Dendritic cell treated with granulocyte-macrophage colony-stimulating factor and Interleukin-4, amounts not matched to agents 40 ng/mL and 50 ng/mL, for 4 days (primary cell): ENCODE results near the gene LENEP.

ENCODE experiments used
- H3K27ac Mint-ChIP-seq: one replicate; pipeline ENCODE4 v1.8.0; 2022; ENCODE audit warnings: mild to moderate bottlenecking, mixed read lengths
- H3K27me3 Mint-ChIP-seq: one replicate; pipeline ENCODE4 v1.8.0; 2022; ENCODE audit warnings: mild to moderate bottlenecking, mixed read lengths
- H3K36me3 Mint-ChIP-seq: one replicate; pipeline ENCODE4 v1.8.0; 2022; ENCODE audit warnings: low read depth, mixed read lengths
- H3K4me1 Mint-ChIP-seq: one replicate; pipeline ENCODE4 v1.8.0; 2022; ENCODE audit warnings: low read depth, mixed read lengths
- H3K4me3 Mint-ChIP-seq: one replicate; pipeline ENCODE4 v1.8.0; 2022; ENCODE audit warnings: mild to moderate bottlenecking, moderate library complexity, mixed read lengths
- H3K9me3 Mint-ChIP-seq: one replicate; pipeline ENCODE4 v1.8.0; 2022; ENCODE audit warnings: mixed read lengths
- intact Hi-C: fragments of 100-400 bp; cut with micrococcal nuclease; formaldehyde crosslinking; loops from one replicate; pipeline ENCODE4 v1.15.0; 2022

Gene LENEP

DNA sequence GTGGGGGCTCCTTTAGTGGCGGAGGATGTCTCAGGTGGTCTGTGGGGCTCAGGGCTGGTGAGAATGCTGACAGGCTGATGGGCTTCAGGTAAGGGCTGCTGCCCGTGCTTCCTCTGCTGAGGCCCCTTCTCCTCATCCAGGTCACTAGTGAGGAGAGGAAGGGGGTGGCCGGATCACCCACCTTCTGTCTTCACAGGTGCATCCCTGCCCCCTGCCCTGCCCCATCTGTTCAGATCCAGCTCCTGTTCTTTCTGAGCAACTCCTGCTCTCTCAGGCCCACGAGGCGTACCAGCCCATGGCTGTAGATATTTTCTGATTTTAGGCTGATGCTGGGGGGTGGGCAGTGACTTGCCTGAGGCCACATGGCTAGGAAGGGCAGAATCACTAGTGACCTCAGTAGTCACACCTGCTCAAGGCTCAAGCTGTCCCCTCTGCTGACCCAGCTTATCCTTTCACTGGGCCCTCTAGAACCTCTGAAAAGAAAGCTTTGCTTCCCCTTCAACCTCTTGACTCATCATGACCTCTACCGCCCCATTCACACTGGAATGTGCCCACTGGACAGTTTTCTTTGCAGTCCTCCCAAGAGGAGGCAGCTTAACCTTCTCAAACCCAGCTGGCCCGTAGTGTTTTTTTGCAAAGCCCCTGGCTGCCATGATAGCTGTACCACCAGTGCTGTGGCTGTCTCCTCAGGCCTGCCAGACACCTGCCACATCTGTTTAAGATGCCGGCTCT is 25.4 kb downstream of the LENEP start:
- Mint-ChIP-seq H3K9me3 (no peaks in the 10 kb centered on the region), H3K36me3 (peaks cover 62% of the 10 kb centered on the region), H3K4me1 (peaks cover 79% of the 10 kb centered on the region), H3K27ac (peak overlapping the region; percentile 2), H3K4me3 (no peak overlapping the region), H3K27me3 (no peaks in the 10 kb centered on the region)
- intact Hi-C loops, result loop anchor here (5.0 kb wide), 1 partner anchor 34 kb away; the partner anchor contains the start of gene ADAM15

DNA sequence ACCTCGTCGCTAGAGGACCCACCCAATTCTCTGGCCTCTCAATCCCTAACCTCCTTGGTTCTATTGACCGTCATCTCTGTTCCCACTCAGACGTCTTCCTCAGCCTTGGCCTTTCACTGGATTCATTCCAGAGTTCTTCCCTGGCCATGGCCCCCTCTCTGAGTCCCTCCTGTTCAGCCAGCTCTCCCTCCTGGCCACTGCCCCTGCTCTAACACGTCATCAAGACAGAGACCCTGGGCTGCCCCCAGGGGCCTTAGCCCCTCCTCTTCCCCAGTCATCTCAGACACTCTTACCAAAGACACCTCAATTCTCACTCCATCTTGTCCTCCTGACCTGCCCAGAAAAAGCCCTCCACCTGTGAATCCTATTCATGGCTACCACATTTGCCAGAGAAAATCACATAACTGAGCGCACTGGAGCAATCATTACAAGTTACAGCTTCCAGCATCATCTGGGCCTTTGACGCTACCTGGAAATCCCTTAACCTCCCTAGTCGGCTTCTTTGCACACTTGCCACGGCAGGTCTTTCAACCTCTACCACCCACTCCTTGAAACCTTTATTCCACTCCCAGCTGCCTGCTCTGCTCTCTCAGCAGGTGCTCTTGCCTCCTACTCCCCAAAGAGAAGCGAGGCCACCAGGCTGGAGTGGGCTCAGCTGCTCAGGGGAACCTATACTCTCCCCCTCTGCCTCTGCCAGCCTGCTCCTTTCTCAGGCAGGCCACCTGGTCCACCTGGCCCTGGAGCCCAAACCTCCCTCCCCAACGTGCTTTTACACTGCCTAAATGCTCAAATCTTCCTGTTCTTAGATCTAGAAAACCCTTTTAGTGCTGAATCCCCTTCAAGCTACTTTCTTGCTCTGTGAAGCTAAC is 26.2 kb downstream of the LENEP start:
- peak overlapping the region; percentile 2 for H3K27ac Mint-ChIP-seq

GRCh38 chr1:155022136-155022926 is 28.9 kb downstream of the LENEP start:
- no peaks in the 10 kb centered on the region for H3K9me3 Mint-ChIP-seq
- peaks cover 28% of the 10 kb centered on the region for H3K36me3 Mint-ChIP-seq
- H3K4me1 Mint-ChIP-seq, result peaks cover 59% of the 10 kb centered on the region
- H3K27ac Mint-ChIP-seq, result no peak overlapping the region
- no peak overlapping the region for H3K4me3 Mint-ChIP-seq
- no peaks in the 10 kb centered on the region for H3K27me3 Mint-ChIP-seq
- intact Hi-C loops, result no loop called here

More for the DNA sequence above, 26.2 kb downstream of the LENEP start:
- peaks cover 73% of the 10 kb centered on the region for H3K4me1 Mint-ChIP-seq
- no peaks in the 10 kb centered on the region for H3K9me3 Mint-ChIP-seq
- intact Hi-C loops, result loop anchor here (5.0 kb wide), 1 partner anchor 33 kb away; the partner anchor contains the start of gene ADAM15
- H3K4me3 Mint-ChIP-seq, result no peak overlapping the region
- no peaks in the 10 kb centered on the region for H3K27me3 Mint-ChIP-seq
- H3K36me3 Mint-ChIP-seq, result peaks cover 53% of the 10 kb centered on the region

DNA sequence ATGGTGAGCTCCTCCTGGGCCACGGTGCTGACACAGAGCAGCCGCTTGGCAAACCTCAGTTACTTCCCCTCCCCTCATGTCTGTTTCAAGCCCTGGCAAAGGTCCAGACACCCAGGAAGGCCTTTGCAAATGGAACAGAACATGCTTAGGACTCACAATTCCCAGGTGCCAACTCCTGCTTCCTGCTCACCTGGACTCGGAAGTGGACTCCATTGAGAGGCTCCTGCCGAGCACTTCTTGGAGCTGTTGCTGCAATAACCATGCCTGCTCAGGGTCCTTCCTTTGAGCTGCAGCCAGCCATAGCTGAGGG is 29.5 kb downstream of the LENEP start:
- H3K36me3 Mint-ChIP-seq, result peaks cover 25% of the 10 kb centered on the region
- no peak overlapping the region for H3K27ac Mint-ChIP-seq
- H3K27me3 Mint-ChIP-seq, result no peaks in the 10 kb centered on the region
- H3K9me3 Mint-ChIP-seq, result no peaks in the 10 kb centered on the region
- no peak overlapping the region for H3K4me3 Mint-ChIP-seq
- H3K4me1 Mint-ChIP-seq, result peaks cover 54% of the 10 kb centered on the region
- intact Hi-C loops, result no loop called here

GRCh38 chr1:155023627-155024026 is 30.2 kb downstream of the LENEP start:
- H3K36me3 Mint-ChIP-seq, result peaks cover 17% of the 10 kb centered on the region
- H3K4me1 Mint-ChIP-seq, result peaks cover 51% of the 10 kb centered on the region
- no peaks in the 10 kb centered on the region for H3K9me3 Mint-ChIP-seq
- no peaks in the 10 kb centered on the region for H3K27me3 Mint-ChIP-seq
- no peak overlapping the region for H3K4me3 Mint-ChIP-seq
- intact Hi-C loops, result no loop called here
- no peak overlapping the region for H3K27ac Mint-ChIP-seq

- Mint-ChIP-seq H3K4me3 (no peak overlapping the region), H3K27me3 (peaks cover 5% of the 10 kb centered on the region), H3K27ac (no peak overlapping the region), H3K9me3 (no peaks in the 10 kb centered on the region), H3K4me1 (peaks cover 51% of the 10 kb centered on the region), H3K36me3 (peaks cover 10% of the 10 kb centered on the region)
- intact Hi-C loops, result no loop called here
Observed at GRCh38 chr1:155024315-155024714, 30.9 kb downstream of the LENEP start.

GRCh38 chr1:155026154-155026553 is 32.8 kb downstream of the LENEP start:
- Mint-ChIP-seq H3K36me3 (no peaks in the 10 kb centered on the region), H3K27me3 (peaks cover 8% of the 10 kb centered on the region), H3K9me3 (no peaks in the 10 kb centered on the region), H3K4me3 (no peak overlapping the region), H3K4me1 (peaks cover 47% of the 10 kb centered on the region), H3K27ac (no peak overlapping the region)
- intact Hi-C loops, result no loop called here

DNA sequence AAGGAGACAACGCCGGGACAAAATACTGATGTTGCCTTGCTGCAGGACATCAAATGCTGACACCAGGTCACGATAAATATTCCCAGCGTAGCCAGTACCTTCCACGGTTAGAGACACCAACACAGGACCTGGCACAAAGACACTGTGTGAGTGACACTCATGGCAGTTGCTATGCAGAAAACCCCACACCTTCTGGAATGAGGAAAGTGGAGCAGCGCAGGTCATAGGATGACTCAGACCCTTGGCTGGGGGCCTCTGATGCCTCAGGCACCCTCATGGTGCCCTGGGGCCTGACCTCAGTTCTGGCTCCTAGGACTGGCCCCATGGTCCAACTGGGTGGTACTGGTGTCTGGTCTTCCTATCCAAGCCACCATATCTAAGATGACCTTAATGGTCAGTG is 33.2 kb downstream of the LENEP start:
- no peaks in the 10 kb centered on the region for H3K36me3 Mint-ChIP-seq
- H3K4me1 Mint-ChIP-seq, result peaks cover 43% of the 10 kb centered on the region
- H3K27me3 Mint-ChIP-seq, result peaks cover 8% of the 10 kb centered on the region
- H3K27ac Mint-ChIP-seq, result no peak overlapping the region
- H3K4me3 Mint-ChIP-seq, result no peak overlapping the region
- no peaks in the 10 kb centered on the region for H3K9me3 Mint-ChIP-seq
- intact Hi-C loops, result no loop called here

DNA sequence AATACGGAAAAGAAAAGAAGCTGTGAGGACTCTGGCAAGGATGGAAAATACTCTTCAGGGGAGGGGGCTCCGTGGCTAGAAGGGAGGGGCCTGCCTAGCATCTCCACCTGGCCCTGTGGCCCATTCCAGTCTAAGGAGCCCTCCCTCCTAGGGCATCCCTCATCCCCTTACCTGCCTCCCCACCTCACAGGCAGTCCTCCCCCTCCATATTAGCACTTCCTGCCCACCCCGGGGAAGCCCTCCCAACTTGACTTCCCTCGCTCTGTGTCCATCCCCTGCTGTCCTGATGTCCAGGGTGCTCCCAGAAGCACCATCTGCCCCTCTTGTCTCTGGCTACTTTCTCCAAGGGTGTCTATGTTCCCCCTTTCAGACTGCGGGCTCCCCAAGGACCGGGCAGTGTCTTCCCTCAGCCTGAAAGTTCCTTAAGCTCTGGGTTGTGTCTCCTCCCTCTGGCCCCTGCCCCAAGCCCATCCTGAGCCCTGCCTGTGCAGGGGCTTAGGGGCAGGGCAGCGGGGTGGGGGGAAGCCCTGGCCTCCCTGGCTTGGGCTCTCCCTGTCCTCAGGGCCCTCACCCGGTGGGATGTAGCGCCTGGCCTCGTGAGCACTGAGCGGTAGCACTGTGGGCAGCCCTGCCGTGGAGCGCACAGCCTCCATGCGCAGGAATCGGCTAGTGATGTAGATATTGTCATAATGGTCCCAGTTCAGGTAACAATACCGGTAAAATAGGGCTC is 36.3 kb downstream of the LENEP start:
- Mint-ChIP-seq H3K36me3 (no peaks in the 10 kb centered on the region), H3K4me3 (no peak overlapping the region), H3K27me3 (peaks cover 21% of the 10 kb centered on the region), H3K9me3 (no peaks in the 10 kb centered on the region), H3K27ac (peak overlapping the region; percentile 75), H3K4me1 (peaks cover 25% of the 10 kb centered on the region)
- intact Hi-C loops, result no loop called here

DNA sequence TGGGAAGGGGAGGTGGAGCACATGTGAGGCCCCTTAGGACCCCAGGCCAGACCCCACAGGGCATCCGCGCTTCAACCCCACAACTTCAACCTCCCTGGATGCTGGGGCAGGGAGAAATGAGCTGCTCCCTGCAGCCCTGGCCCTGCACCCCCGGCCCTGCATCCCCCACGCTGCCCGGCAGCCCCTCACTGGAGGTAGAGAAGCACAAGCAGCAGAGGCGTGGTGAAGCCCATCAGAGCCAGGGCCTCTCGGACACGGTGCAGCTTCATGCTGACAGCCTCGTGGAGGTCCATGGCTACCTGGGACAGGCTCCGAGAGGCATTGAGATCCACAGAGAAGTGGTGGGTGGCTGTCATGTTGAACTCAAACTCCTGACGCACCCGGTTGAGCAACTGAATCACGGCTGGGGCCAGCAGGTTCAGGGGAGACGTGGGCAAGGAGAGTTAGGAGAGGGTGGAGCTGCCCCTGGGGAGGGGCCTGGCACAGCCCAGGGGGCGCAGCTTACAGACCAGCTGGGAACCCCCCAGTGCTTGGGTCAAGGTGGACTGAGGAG is 36.9 kb downstream of the LENEP start:
- peaks cover 20% of the 10 kb centered on the region for H3K4me1 Mint-ChIP-seq
- peaks cover 26% of the 10 kb centered on the region for H3K27me3 Mint-ChIP-seq
- no peak overlapping the region for H3K27ac Mint-ChIP-seq
- H3K4me3 Mint-ChIP-seq, result no peak overlapping the region
- H3K36me3 Mint-ChIP-seq, result no peaks in the 10 kb centered on the region
- no peaks in the 10 kb centered on the region for H3K9me3 Mint-ChIP-seq
- intact Hi-C loops, result no loop called here

DNA sequence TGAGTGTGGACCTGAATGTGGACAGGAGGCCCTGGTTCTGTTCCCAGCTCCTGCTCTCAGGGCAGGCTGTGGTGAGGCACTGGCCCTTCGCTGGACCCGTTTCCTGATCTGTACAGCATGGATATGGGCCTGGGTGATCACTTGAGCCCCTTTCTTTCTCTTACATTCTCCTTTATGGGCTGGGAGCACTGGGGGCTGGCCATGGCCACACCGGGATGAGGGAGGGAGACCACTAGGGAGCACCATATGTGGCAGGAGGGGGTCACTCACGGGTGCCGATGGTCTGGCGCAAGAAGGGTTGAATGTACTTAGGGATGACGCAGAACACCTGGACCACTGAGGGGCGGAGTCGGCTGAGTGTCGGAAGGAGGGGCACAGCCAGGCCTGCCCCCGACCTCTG is 37.5 kb downstream of the LENEP start:
- H3K9me3 Mint-ChIP-seq, result no peaks in the 10 kb centered on the region

DNA sequence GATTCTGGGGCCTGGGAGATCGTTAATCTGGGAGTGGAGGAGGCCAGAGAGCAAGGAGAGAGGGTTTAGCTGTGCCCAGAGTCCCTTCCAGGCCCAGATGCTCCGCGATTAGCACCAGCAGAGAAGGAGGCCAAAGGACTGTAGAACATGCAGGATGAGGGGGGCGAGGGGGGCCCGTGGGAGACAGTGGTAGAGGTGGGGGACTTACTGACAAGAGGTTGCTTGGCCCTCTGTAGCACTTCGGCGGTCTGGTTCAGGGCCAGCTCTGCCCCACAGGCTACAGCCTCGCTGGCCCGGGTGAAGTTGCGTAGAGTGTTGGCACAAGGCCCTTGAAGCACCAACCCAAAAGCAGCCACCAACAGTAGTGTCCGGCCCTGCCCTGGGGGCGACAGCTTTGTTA is 39.5 kb downstream of the LENEP start:
- intact Hi-C loops, result no loop called here
- H3K4me3 Mint-ChIP-seq, result no peak overlapping the region

More for the DNA sequence above, 37.5 kb downstream of the LENEP start:
- Mint-ChIP-seq H3K36me3 (no peaks in the 10 kb centered on the region), H3K27ac (no peak overlapping the region), H3K4me1 (peaks cover 22% of the 10 kb centered on the region), H3K4me3 (no peak overlapping the region), H3K27me3 (peaks cover 26% of the 10 kb centered on the region)
- intact Hi-C loops, result no loop called here

DNA sequence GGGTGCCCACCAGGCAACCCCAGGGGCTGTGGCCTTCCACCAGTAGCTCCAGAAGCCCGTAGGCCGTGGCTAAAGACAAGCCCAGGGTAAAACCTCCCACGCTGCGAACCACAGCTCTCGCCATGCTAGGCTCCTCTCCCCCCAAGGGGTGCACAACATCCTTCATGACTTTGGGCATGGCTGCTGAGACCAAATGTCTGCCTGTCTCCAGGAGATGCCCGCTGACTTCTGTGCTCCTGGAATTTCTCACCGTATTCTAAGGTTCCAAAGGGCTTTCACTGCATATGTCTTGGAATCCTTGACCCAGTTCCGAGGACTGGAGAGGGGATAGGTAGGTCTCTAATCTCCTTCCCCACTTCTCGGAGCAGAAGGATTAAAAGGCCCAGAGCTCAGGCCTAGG is 40.1 kb downstream of the LENEP start, which contains the start of the genes DCST1 and DCST2:
DCST1 (plus strand) TSS at position 301 of the 400 bp plus-strand sequence. CDS start 213 bp downstream, outside the sequence.
DCST2 (minus strand) TSS at position 258 of the 400 bp plus-strand sequence; CDS start at position 178, 80 bp downstream.
- Mint-ChIP-seq H3K4me3 (no peak within 1 kb of the TSS), H3K27me3 (peaks cover 38% of the 10 kb centered on the region), H3K4me1 (peaks cover 38% of the 10 kb centered on the region), H3K27ac (no peak within 1 kb of the TSS), H3K36me3 (no peaks in the 10 kb centered on the region), H3K9me3 (no peaks in the 10 kb centered on the region)
- intact Hi-C loops, result no loop called here

More for the DNA sequence above, 39.5 kb downstream of the LENEP start:
- Mint-ChIP-seq H3K9me3 (no peaks in the 10 kb centered on the region), H3K36me3 (no peaks in the 10 kb centered on the region), H3K27me3 (peaks cover 33% of the 10 kb centered on the region), H3K27ac (no peak overlapping the region), H3K4me1 (peaks cover 37% of the 10 kb centered on the region)
